ENCODE results near the gene SPEG. TPM values are rescaled to one million over a fixed set of nuclear protein-coding genes. Genes with fewer than 3 reads are reported as not detected.
A peak's percentile ranks its signal among the peaks of the same experiment; 100 is the strongest.

The SPEG gene
- total RNA-seq, 2 donors from 2014 or later, result 2.2 to 2.8 TPM

DNA sequence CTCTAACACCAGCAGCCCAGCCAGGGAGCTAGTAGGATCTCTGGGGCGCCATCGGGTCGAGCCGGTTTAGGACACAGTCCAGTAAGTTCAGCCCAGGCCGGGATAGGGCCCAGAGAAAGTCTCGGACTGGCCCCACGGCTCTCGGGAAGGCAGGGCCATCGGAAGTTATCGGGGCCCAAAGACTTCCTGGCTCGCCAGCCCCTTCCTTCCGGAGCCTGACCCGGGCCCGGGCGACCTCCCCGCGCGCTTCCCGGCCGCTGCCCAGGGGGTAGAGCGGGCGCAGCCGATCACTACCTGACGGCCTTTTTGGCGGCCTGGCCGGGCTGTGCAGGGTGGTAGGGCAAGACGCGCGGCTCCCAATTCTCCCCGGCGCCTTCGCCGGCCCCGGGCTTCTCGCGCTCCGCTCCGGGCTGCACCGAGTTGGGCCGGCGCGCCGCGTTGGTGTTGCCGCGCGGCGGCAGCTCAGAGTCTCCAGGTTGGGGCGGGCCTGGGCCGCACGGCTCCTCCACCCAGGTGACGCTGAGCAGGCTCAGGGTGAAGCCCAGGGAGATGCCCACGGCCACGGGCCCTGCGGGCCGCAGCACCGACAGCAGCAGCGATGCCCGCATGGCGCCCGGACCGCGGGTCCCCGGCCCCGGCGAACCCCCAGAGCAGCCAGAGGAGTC, 108.4 kb downstream of the SPEG start:
- peak; percentile 43 to 46 for ATAC-seq
- peak in 1 of 2 donors; percentile 65 for DNase-seq (ENCODE audit: low spot score in 2 of 2)
- H3K36me3 Mint-ChIP-seq, result peaks cover 0 to 7% of the 10 kb centered on the region in 2 donors
- peak overlapping the region in 1 of 2 donors; percentile 75 for H3K27ac Mint-ChIP-seq
- H3K9me3 Mint-ChIP-seq, result no peaks in the 10 kb centered on the region

DNA sequence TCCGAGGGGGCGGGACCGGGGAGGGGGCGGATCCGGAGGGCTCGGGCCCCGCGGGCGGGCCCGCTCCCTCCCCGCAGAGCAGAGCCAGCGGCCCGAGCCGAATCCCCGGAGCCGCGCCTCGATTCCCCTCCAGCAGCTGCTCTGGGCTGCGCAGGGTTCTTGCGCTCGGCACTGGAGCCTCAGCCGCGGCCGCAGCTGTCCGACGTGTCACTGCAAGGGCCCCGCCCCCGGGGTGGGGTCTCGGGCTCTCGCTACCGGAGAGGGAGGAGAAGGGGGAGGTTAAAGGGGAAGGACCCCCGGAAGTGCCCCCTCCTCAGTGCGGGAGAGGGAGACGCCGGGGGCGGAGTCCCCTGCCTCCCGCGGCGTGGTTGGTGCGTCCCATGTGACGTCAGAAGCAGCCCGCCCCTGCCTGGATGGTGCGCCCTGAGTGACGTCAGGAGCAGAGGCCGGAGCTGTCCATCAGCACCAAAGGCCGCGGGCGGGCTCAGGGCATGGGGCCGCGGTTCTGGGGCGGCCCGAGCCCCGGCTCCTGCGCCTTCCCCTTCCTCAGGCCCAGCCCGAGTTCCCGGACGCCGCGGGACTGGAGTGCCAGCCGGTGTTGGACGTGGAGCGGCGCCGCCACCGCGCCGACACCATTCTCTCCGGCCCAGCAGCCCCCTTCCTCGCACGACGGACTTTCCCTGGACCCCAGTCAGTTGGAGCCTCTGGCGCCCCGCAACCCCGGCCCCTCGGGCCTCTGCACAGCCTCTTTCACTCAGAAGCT, 109.1 kb downstream of the SPEG start, which contains the start of the genes CHPF and TMEM198:
CHPF (minus strand) TSS at position 214 of the 763 bp plus-strand sequence. CDS start 271 bp downstream, outside the sequence.
TMEM198 (plus strand) TSS at position 433 of the 763 bp plus-strand sequence. CDS start 700 bp downstream, outside the sequence.
- ATAC-seq, result peak; percentile 82 to 86
- peak within 1 kb of the TSS in 1 of 2 donors; percentile 75 for H3K27ac Mint-ChIP-seq
- peaks cover 0 to 7% of the 10 kb centered on the region in 2 donors for H3K36me3 Mint-ChIP-seq
- H3K9me3 Mint-ChIP-seq, result no peaks in the 10 kb centered on the region
- peak; percentile 94 to 98 for DNase-seq (ENCODE audit: low spot score in 2 of 2)

- Mint-ChIP-seq H3K36me3 (peaks cover 0 to 7% of the 10 kb centered on the region in 2 donors), H3K9me3 (no peaks in the 10 kb centered on the region), H3K27ac (peak overlapping the region in 1 of 2 donors; percentile 19)
- DNase-seq (ENCODE audit: low spot score in 2 of 2) (no peak), ATAC-seq (no peak)
Measured at GRCh38 chr2:219544567-219544966, 109.9 kb downstream of the SPEG start.

- ATAC-seq (no peak), DNase-seq (ENCODE audit: low spot score in 2 of 2) (no peak)
- Mint-ChIP-seq H3K9me3 (no peaks in the 10 kb centered on the region), H3K36me3 (peaks cover 0 to 7% of the 10 kb centered on the region in 2 donors), H3K27ac (no peak overlapping the region)
Measured at GRCh38 chr2:219545295-219545942, 110.8 kb downstream of the SPEG start.

DNA sequence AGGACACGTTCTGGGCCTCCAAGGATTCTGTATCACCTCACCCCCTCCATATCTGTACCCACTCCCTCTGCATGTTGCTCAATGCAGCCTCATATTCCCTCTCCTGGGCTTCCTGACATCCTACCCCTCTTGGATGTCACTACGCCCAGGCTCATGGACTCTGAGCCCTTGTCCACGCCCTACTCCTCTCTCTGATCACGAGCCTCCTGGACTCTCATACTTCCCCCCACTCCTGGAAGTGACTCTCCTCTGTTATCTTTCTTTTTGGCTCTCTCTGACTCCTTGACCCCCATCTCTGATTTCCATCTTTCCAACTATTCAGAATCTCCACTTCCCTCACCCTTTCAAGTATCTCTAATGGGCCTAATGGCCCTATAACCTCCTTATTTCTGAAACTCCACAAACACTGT, 111.3 kb downstream of the SPEG start:
- ATAC-seq (no peak), DNase-seq (ENCODE audit: low spot score in 2 of 2) (no peak)
- H3K27ac Mint-ChIP-seq, result no peak overlapping the region
- peaks cover 0 to 6% of the 10 kb centered on the region in 2 donors for H3K36me3 Mint-ChIP-seq
- H3K9me3 Mint-ChIP-seq, result no peaks in the 10 kb centered on the region

DNA sequence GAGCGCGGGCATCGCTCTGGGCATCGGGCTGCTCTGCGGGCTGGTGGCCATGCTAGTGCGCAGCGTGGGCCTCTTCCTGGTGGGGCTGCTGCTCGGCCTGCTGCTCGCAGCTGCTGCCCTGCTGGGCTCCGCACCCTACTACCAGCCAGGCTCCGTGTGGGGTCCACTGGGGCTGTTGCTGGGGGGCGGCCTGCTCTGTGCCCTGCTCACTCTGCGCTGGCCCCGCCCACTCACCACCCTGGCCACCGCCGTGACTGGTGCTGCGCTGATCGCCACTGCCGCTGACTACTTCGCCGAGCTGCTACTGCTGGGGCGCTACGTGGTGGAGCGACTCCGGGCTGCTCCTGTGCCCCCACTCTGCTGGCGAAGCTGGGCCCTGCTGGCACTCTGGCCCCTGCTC, 113.0 kb downstream of the SPEG start:
- DNase-seq (ENCODE audit: low spot score in 2 of 2) (no peak), ATAC-seq (no peak)
- Mint-ChIP-seq H3K36me3 (no peaks in the 10 kb centered on the region), H3K9me3 (no peaks in the 10 kb centered on the region), H3K27ac (no peak overlapping the region)

Other genes starting within 250 kb of the SPEG start
- 10 to 100 TPM; 25.6 to 66.5 TPM for gene ZFAND2B, start 228.1 kb upstream of the SPEG start, total RNA-seq
- 10 to 100 TPM; 27.8 to 46.2 TPM for gene ABCB6, start 215.9 kb upstream of the SPEG start, total RNA-seq
- gene ATG9A, start 205.2 kb upstream of the SPEG start, total RNA-seq, result 10 to 100 TPM; 49.1 to 80.6 TPM
- gene ANKZF1, start 205.0 kb upstream of the SPEG start, total RNA-seq, result 100 to 1,000 TPM; 168 to 178 TPM
- 1 to 10 TPM; 2.7 to 6.1 TPM for gene GLB1L, start 189.4 kb upstream of the SPEG start, total RNA-seq
- gene STK16, start 189.4 kb upstream of the SPEG start, total RNA-seq, result 10 to 100 TPM; 25.8 to 36.9 TPM
- not detected for gene TUBA4B, start 181.6 kb upstream of the SPEG start, total RNA-seq
- 100 to 1,000 TPM; 240 to 410 TPM for gene TUBA4A, start 180.9 kb upstream of the SPEG start, total RNA-seq
- 10 to 100 TPM; 59.7 to 67.2 TPM for gene DNAJB2, start 155.5 kb upstream of the SPEG start, total RNA-seq
- gene PTPRN, start 125.4 kb upstream of the SPEG start, total RNA-seq, result 1 to 10 TPM in 1 of 2 donors, under 1 TPM in 1; 0.09 to 3.1 TPM
- gene RESP18, start 102.1 kb upstream of the SPEG start, total RNA-seq, result not detected
- 10 to 100 TPM; 61.1 to 96.0 TPM for gene DNPEP, start 46.9 kb upstream of the SPEG start, total RNA-seq
- not detected for gene DES, start 16.5 kb upstream of the SPEG start, total RNA-seq
- gene GMPPA, start 64.0 kb downstream of the SPEG start, total RNA-seq, result 10 to 100 TPM; 29.1 to 34.1 TPM
- under 1 TPM; 0.16 to 0.98 TPM for gene ASIC4, start 79.6 kb downstream of the SPEG start, total RNA-seq
- 10 to 100 TPM; 13.2 to 16.7 TPM for gene CHPF, start 109.0 kb downstream of the SPEG start, total RNA-seq
- gene TMEM198, start 109.2 kb downstream of the SPEG start, total RNA-seq, result 1 to 10 TPM; 1.8 to 6.1 TPM
- 1 to 10 TPM; 1.9 to 8.9 TPM for gene OBSL1, start 136.7 kb downstream of the SPEG start, total RNA-seq
- gene INHA, start 137.5 kb downstream of the SPEG start, total RNA-seq, result under 1 TPM in 1 of 2 donors, not detected in 1; 0.23 TPM
- gene STK11IP, start 163.0 kb downstream of the SPEG start, total RNA-seq, result 10 to 100 TPM; 28.5 to 53.0 TPM
- not detected for gene SLC4A3, start 192.8 kb downstream of the SPEG start, total RNA-seq